Measurements from ENCODE around the gene FCRLB.

DNA sequence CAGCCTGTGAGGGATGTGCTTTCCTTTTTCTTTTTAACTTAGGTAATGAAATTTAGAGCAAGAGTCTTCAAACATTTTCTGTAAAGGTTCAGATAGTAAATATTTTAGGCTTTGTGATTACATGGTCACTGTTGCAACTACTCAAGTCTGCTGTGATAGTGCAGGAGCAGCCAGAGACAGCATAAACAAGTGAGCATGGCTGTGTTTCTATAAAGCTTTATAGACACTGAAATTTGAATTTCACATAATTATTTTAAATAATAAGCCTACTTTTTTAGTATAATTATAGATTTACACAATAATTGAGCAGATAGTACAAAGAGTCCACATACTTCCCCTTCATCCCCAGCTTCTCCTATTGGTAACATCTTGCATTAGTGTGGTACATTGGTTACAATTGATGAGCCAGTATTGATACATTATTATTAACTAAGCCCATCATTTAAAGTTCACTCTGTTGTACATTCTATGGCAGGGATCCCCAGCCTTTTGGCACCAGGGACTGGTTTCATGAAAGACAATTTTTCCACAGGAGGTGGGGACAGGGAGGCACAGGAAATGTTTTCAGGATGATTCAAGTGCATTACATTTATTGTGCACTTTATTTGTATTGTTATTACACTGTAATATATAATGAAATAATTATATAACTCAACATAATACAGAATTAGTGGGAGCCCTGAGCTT lies 47.8 kb downstream of the FCRLB start:
- TF ChIP-seq PATZ1 (CRISPR knock-in tag; IDR thresholded peaks at IDR 0.05): no peak
- no peak for TF ChIP-seq EP300 (IDR thresholded peaks at IDR 0.05; ENCODE audit: low read depth in 2 of 2, low read length in 2 of 2)
- TF ChIP-seq EP300 (CRISPR knock-in tag; IDR thresholded peaks at IDR 0.05; ENCODE audit: borderline replicate concordance): no peak
- TF ChIP-seq, protein P1, sequence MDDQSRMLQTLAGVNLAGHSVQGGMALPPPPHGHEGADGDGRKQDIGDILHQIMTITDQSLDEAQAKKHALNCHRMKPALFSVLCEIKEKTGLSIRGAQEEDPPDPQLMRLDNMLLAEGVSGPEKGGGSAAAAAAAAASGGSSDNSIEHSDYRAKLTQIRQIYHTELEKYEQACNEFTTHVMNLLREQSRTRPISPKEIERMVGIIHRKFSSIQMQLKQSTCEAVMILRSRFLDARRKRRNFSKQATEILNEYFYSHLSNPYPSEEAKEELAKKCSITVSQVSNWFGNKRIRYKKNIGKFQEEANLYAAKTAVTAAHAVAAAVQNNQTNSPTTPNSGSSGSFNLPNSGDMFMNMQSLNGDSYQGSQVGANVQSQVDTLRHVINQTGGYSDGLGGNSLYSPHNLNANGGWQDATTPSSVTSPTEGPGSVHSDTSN (CRISPR knock-in tag; IDR thresholded peaks at IDR 0.05; ENCODE audit: borderline replicate concordance): no peak
- TF ChIP-seq ETV6 (CRISPR knock-in tag; conservative IDR thresholded peaks at IDR 0.05): no peak

Measured in HepG2 (cell line).